Hindlimb muscle (tissue), 1 donor: ENCODE measurements around the gene INPP5A. TPM values are rescaled to one million over a fixed set of nuclear protein-coding genes. Genes with fewer than 3 reads are reported as not detected.
A peak's percentile ranks its signal among the peaks of the same experiment; 100 is the strongest.

Source experiments
- DNase-seq: peaks from one replicate; pipeline ENCODE4 v3.0.0-alpha.2; 2013
- polyA plus RNA-seq: library from polyadenylated mRNA; unstranded; fragments of 120-200 nt; gene quantifications from one replicate; pipeline ENCODE4 v1.2.1, GENCODE V29; 2013; ENCODE audit not compliant: insufficient read length

The INPP5A gene
- polyA plus RNA-seq, 1 donor: 57.4 TPM

DNA sequence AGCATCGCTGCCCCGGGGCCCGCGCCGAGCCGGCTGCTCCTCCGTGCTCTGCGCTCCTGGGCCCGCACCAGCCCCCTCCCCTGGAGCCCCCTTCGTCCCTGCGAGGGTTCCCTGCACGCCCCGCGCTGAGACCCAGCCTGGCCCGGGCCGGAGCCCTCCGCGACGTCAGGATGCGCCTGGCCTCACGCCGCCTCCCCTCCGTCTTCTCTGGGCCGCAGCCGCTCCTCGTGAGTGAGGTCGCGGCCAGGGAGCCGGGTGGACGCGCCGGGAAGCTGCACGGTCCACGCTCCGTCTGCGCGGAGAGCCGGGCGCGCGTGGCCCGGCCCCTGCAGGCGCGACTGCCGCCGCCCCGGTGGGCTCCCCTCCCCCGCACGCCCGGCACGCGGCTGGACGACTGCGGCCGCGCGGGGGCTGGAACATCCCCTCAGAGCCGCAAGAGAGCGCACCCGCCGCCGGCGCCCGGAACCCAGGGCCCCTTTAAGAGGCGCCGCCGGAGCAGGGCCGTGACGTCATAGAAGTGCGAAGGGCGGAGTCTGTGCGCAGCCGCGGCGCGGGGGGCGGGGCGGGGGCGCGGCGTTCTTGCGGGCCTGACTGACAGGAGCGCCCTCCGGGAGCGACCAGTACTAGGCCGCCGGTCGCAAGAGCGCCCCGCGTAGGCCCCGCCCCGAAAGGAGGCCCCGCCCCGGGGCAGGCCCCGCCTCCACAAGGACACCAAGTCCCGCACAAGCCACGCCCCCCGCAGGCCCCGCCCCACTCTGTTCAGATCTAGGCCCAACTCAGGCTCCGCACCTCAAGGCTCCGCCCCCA lies 507 bp upstream of the INPP5A start:
- DNase-seq: peak; percentile 99

DNA sequence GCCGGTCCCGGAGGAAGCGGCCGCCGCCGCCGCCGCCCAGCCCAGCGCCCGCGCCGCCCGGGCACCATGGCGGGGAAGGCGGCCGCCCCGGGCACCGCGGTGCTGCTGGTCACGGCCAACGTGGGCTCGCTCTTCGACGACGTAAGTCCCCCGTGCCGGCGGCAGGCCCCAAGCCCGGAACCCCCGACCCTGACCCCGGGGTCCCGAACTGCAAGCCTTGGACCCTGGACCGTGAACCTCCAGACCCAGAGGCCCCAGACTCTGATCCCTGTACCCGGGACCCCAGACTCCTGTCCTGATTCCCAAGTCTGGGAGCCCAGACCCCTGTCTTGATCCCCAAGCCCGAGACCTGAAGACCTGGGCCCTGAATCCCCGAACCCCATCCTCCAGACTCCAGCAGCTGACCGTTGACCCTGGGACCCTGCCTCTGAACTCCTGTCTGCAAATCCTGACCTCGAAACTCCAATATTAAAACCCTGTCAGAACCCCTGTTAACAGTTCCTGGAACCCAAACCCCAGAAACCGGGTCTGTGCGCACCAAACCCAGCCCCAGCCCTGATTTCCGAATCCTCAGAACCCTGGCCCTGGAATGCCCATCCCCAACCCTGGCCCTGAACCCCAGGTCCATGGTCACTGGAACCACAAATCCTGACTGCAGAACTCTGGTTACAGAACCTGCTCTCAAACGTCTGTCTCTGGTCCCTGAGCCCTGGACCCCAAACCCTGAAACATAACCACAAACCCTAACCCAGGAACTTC lies 623 bp downstream of the INPP5A start:
- DNase-seq: no peak

DNA sequence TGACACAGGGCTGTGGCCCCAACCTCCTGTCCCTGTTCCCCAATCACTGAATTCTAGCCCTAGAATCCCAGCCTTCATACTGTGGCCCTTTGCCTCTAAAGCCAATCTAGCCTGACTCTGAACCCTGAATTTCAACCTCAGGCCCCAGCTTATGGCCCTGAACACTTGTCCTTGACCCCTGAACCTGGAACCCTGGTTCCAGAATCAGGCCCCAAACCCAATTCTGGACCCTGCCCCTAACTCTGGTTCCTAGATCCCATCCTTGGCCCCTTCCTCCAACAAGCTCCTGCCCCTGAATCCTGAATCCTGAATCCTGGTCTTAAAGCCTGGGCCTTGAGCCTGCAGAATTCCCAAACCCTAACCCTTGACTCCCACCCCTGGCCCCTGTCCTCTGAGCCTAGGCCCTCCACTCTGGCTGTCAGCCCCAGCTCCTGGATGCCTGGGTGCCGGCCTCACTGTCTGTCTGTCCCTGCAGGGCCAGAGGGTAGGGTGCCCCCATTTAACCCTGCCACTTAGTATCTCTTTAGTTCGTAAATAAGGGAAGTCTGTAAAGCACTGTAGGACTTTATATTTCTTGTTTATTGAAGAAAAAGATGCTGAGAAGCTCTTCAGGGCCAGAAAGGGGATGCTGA lies 1.3 kb downstream of the INPP5A start:
- DNase-seq: no peak

DNA sequence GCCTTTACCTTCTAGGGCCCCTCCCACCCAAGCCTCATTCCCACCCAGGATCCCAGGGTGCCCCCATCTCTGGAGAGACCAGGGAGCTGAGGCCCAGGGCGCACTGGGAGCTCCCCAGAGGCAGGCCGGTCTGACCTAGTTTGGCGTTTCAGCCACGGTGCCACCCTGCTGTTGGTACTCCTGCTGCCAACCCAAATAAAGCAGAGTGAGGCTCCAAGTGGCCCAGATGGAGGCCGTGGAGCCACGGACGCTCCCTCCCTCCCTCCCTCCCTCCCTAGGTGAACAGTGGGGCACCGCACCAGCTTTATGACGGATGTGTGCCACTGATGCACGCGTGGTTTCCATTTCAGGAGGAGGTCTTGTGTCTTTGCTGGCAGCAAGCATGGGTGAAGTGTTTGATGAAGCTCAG lies 1.8 kb downstream of the INPP5A start:
- no peak for DNase-seq

DNA sequence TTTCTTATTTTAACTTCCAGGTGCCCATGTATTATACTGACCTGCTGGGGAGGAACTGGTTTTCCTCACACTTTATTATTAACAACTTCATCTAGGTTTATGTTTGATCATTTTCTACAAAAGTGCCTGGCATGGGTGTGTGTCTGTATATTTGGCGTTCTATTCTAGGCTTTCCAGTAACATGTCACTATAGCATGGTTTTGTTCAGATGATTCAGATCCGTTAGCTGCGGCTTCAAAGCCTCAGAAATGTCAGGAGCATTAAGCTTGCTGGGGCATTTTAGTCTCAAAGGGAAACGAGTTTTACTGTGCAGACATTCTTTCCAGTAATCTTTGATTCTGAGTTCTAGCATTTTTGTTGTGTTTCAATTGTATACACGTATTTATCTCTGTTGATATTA lies 2.3 kb downstream of the INPP5A start:
- no peak for DNase-seq

DNA sequence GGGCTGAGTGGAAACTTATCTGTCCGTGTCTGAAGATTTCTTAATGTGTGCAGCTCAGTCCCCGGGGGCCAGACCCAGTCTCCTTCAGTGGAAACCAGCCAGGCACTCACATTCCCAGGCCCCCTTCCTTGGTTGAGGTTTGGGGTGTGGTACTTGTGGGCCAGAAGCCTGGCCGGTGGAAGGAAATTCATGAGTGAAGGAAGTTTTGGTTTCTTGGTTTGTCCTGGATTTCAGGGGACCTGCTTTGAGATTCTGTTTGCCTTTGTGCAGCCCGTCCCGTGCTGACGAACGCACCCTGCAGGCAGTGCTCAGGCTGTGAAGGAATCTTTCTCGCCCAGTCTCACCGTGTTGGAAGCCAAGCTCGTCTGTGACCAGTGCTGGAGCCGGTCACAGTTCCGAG lies 2.9 kb downstream of the INPP5A start:
- no peak for DNase-seq

DNA sequence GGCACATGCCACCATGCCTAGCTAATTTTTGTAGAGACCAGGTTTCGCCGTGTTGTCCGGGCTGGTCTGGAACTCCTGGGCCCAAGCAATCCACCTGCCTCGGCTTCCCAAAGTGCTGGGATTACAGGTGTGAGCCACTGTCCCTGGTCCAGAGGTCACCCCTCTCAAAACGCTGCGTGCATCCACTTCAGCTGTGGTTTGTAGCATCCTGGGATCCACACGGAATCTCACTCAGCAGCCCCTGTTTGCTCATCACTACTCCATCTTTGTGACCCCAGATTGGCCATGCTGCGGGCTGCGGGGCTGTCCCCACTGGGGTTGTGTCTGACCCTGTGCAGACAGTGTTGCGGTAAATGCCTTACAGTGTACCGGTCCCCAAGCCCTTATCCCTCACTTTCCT lies 3.5 kb downstream of the INPP5A start:
- DNase-seq: no peak

DNA sequence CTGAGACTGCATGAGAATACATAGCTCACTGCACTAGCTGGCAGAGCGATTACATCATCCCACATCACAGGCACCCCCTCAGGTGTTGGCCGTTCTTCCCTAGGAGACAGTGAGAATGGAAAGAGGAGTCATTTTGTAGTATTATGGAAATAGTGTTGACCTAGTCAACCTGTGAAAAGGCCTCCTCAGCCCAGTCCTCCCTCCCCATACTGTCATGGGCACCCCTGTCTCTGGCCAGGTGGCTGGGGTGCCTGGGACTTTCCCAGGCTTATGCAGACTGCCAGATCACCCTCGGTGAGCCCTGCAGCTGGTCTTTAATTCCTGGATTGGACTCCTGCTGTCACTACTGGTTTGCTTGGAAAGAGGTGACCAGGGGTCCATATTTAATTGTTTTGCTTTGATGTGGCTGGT lies 4.0 kb downstream of the INPP5A start:
- DNase-seq: no peak

DNA sequence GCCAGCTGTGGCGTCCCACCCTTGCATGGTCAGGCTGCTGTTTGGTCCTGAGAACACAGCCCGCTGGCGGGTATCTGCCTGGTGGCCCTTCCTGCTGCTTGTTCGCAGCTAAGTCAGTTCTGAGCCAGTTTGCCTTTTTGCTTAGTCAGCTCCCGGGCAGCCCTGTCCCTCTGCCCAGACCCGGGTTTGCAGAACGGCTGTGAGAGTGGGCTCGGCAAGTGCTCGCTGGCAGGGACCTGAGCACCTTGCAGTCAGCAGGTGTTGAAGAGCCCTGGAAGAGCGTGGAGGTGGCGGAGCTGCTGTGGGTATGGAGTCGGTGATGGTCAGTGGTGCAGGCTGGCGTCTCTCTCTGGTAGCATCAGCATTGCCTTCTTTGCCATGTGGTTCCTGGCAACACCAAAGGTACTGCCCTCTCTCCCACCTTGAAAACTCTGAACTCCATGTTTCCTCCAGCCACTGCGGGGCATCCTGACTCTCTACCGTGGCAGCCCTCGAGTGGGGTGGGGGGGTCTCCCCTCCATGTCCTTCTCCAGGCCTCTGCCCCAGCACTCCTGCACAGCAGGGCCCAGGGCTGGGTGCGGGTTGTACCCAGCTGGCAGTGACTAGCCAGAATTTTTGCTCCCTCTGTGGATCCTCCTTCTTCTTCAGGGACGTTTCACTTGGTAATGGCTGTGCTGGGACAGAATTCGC lies 4.6 kb downstream of the INPP5A start:
- no peak for DNase-seq

DNA sequence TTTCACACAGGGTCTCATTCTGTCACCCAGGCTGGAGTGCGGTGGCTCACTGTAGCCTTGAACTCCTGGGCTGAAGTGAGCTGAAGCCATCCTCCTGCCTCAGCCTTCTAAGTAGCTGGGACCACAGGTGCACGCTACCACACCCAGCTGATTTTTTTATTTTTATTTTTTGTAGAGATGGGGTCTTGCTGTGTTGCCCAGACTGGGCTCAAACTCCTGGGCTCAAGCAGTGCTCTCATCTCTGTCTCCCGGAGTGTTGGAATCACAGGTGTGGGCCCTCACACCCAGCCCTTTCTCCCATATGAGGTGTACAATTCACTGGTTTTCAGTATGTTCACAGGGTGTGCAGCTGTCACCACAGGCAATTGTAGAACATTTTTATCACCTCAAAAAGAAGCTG lies 5.2 kb downstream of the INPP5A start:
- no peak for DNase-seq

DNA sequence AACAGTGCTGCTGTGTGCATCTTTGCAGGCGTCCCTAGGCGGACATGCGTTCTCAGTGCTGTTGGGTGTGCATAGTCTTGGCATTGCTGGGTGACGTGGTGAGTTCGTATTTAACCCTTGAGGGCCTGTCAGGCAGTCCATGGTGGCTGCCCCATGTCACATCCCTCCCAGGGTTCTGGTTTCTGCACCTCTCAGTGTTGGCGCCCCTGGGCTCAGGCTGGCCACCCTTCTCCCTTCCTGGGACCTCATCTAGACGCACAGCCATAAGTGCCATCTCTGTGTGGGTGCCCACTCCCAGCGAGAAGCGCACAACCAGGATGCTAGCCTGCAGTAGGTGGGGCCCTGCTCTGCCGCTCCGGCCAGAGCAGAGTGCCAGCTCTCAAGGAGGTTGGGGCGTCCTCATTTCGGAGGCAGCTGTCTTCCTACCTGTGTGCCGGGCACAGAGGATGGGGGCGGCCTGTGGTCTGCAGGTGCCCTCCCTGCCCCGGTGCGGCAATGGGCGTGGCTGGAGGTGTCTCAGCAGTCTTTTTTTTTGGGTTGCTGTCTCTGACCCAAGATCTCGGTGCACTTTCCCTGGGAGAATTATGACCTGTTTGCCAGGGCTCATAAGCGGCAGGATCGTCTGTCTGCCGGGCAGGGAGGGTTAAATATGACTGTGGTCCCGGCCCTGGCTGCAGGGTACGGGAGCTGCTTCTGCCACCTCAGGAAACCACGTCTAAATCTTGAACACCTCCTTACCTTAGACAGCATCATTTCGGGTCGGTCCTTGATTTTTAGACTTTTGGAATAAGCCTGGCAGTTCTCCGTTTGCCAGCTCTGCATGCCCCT lies 6.5 kb downstream of the INPP5A start:
- DNase-seq: no peak

DNA sequence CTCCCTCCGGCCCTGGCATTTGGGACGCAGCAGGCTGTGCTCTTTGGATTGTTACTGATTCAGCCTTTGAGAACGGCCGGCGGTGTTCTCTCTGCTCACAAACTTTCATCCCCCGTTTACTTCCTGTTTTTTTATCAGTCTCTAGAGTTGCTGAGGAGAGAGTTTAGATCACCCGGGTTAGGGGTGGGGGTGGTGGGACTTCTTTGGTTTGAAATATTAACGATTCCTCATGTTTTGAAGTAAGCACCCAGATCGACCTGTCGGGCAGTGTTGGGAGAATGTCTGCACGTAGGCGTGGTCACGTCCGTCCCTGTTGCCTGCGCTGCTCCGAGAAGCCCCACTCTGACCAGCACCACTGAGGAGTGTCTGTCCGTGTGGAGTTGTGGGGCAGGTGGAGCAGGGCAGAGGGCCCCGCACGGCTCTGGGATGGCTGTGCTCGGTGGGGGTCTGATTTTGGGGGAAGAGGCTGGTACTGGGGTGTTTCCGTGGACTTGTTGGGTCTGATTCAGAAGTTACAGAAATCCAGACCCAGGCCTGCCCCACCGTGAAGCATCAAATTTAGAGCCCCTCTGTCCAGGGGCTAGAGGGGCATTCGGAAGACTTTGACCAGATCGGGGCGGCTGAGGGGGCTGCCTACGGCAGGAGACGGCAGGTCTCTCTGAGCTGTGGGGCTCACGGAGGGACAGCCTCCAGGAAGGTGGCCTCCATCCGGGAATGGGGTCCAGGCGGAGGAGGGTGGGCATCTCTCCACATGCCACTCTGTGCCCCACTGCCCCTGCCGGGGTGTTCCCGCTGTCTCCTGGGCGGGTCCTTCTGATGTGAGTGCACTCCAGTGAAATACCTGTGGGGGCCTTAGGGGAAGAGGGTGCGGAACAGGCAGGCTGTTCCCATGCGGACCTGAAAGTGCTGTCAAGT lies 7.4 kb downstream of the INPP5A start:
- no peak for DNase-seq

DNA sequence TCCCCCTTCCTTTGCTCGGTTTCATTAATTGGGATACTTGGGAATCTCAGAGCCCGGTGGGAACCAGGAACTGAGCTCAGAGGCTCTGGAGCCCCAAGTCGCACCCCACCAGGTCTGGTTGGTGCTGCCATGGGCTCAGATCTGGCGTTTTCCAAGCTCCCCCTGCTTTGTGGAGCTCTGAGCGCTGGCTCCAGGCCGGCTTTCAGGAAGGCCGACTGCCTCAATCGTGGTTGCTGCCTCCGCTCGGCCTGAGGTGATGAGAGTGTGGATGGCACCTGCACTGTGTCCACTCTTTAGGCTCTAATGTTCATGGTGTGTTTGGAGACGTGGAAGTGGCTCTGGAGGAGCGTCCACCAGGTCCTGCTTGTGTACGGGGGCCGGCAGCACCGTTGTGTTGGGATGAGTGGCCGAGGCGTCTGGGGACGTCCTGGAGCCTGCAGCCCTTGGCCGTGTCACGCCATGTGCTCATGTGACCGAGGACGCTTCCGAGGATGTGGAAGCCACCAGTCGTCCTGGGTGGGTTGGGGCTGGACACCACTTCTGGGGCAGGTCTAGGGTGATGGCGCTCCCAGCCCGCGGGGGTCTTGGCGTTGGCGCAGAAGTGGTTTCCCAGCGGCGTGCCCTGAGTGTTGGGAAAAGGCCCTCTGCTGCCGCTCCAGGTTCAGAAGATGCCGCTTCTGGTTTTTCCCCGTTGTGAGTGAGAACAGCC lies 8.2 kb downstream of the INPP5A start:
- no peak for DNase-seq

DNA sequence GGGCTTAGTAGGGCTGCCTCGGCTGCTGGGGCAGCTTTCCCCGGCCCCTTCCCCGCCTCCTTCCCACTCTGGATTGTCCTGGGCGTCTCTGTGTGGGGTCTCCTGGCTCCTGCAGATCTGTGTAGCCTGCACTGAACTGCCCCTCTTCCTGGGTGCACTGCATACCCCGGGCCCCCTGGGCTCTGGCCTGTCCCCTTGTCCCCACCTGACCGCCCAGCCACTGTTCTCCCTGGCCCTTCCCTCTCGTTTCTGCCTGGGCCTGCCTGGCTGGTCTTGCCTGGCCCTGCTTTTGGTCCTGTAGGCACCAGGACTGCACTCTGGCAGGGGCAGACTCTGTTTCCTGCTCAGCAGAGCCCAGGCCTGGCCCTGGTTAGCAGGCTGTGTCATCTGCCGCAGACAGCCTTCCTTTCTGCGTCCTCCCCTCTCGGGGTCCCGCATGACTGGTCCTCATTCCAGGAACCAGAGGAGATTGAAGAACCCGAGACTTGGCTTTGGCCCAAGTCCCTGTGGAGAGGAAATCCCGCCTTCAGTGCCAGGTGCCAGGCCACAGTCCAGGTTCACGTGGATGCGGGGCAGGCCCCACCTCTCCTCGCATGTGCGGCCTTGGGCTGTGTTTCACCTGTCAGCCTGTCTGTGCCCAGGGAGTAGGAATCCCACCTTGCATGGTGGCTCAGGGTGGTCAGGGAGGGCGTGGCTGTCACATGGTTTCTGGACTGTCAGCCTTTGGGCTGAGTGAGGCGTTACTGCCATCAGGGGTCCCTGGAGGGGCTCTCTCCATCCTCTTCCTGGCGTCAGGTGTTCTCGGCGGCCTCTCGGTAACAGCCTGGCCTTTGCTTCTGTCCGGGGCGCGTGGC lies 9.2 kb downstream of the INPP5A start:
- no peak for DNase-seq

DNA sequence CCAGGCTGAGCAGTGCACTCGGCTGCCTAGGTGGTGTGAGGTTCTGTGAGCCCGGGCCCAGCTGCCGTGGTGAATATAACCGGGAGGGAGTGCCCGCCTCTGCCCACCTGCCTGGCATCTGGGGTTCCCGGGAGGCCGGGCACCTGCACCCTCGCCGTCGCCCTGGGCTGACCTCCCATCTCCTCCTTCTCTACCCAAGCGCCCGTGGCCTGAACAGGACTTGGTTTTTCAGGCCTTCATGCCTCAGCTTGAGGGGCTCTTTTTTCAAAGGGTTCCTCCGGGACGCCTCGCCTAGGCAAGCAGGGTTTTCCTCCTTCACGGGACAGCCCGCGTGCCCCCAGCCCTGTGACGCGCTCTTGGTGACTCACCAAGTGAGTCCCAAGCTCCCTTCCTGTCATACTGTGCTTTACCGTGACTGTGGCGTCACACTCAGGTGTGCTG lies 9.9 kb downstream of the INPP5A start:
- DNase-seq: no peak

DNA sequence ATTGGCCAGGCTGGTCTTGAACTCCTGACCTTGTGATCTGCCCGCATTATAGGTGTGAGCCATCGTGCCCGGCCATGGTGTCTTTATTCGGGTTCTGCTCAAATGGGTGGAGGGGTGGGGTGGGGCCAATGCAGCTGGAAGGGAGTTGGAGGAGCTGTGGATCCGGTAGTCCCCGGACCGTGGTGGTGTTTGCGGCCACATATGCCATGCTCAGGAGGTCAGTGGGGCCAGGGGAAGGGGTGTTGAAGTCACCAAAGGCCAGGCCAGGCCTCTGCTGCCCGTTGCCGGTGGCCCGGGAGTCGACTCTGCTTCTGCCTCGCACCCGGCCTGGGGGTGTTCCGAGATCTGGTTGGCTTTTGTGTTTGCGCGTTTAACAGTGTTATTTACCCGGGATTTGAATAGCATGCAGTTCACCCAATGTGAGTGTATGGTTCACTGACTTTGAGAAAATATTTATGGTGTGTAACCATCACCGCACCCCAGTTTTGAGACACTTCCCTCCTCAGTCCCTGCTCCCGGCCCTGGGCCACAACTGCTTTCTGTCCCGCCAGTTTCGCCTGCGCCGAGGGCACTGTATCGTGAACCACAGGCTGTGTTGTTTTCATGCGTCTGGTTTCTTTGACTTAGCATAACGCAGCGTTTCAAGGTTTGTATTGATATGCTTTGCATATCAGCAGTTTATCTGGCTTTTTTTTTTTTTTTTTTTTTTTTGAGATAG lies 10.7 kb downstream of the INPP5A start:
- no peak for DNase-seq

DNA sequence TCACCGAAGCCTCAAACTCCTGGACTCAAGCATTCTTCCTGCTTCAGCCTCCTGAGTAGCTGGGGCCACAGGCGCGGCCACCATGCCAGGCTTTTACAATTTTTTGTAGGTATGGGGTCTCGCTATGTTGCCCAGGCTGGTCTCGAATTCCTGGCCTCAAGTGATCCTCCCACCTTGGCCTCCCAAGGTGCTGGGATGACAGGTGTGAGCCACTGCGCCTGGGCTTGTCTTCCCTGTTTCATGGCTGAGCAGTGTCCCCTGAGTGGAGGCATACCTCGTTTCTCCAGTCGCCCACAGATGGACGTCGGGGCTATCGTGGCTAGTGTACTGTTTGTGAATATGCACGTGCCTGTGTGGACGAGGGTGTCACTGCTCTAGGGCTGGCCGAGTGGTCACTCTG lies 11.3 kb downstream of the INPP5A start:
- no peak for DNase-seq

DNA sequence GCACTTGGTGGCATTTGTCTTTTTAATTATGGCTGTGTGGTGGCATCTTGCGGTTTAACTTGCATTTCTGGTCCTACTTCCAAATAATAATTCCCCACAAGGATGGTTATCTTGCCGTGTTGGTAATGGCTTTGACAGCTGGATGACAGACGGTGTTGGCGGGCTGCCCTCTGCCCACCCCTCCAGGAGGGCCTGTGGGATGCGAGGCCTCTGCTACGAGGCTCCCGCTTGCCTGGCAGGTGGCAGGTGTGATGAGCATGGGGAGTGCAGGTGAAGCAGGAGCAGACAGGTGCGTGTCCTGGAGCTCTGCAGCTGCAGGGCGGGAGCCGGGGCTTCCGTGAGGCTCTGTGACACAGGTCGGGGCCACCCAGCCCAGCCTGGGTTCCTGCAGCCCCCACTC lies 11.8 kb downstream of the INPP5A start:
- DNase-seq: no peak
